GM18508 (cell line): ENCODE results near the gene MRNIP.

Experiments used
- ATAC-seq: cut with Tn5 transposase; IDR thresholded peaks from one replicate; pipeline ENCODE4 v1.9.1; 2021; ENCODE audit warnings: moderate number of reproducible peaks; ENCODE audit not compliant: insufficient read depth, unreplicated experiment

Gene MRNIP

GRCh38 chr5:179858586-179859427 lies at the start of gene MRNIP:
Gene MRNIP, minus strand, starts transcription at chr5:179858817. Its CDS starts 21 bp downstream, at chr5:179858796.
- ATAC-seq, result peak; percentile 90

- no peak for ATAC-seq
Observed at GRCh38 chr5:179907556-179908324, 49.1 kb upstream of the MRNIP start, which contains the start of gene TBC1D9B. Gene TBC1D9B, minus strand, starts transcription at chr5:179907897. Its CDS starts 76 bp downstream, at chr5:179907821.

- ATAC-seq, result no peak
Observed at GRCh38 chr5:179906795-179907555, 48.4 kb upstream of the MRNIP start.

- no peak for ATAC-seq
Observed at GRCh38 chr5:179906294-179906794, 47.7 kb upstream of the MRNIP start.

GRCh38 chr5:179905161-179905560 lies 46.5 kb upstream of the MRNIP start:
- ATAC-seq, result no peak

GRCh38 chr5:179904463-179905160 lies 46.0 kb upstream of the MRNIP start:
- no peak for ATAC-seq

GRCh38 chr5:179902763-179903158 lies 44.1 kb upstream of the MRNIP start:
- no peak for ATAC-seq

GRCh38 chr5:179901915-179902762 lies 43.5 kb upstream of the MRNIP start:
- ATAC-seq, result no peak

GRCh38 chr5:179901462-179901861 lies 42.8 kb upstream of the MRNIP start:
- ATAC-seq, result no peak

GRCh38 chr5:179900711-179901110 lies 42.1 kb upstream of the MRNIP start:
- ATAC-seq, result no peak

- ATAC-seq, result no peak
Observed at GRCh38 chr5:179900206-179900605, 41.6 kb upstream of the MRNIP start.

- ATAC-seq, result no peak
Observed at GRCh38 chr5:179895861-179896260, 37.2 kb upstream of the MRNIP start.

- ATAC-seq, result no peak
Observed at GRCh38 chr5:179893958-179894895, 35.6 kb upstream of the MRNIP start.

GRCh38 chr5:179893076-179893957 lies 34.7 kb upstream of the MRNIP start:
- no peak for ATAC-seq

- ATAC-seq, result no peak
Observed at GRCh38 chr5:179892255-179892654, 33.6 kb upstream of the MRNIP start.

GRCh38 chr5:179890751-179891682 lies 32.4 kb upstream of the MRNIP start:
- no peak for ATAC-seq
